Testis (tissue), 3 donors: ENCODE measurements around the gene HTR4. TPM values are rescaled to one million over a fixed set of nuclear protein-coding genes. Genes with fewer than 3 reads are reported as not detected.

ENCODE experiments used
- DNase-seq: peaks from one replicate; pipeline ENCODE4 v3.0.0-alpha.2; 2019
- H3K27ac ChIP-seq, 2 donors: fragments of 200-600 bp; sonication (generic); one replicate each; pipeline ENCODE4 v1.5.1; 2019
- H3K27me3 ChIP-seq: fragments of 200-600 bp; sonication (generic); one replicate; pipeline ENCODE4 v1.5.1; 2019
- H3K36me3 ChIP-seq: fragments of 200-600 bp; sonication (generic); one replicate; pipeline ENCODE4 v1.5.1; 2017; ENCODE audit warnings: low read depth; ENCODE audit errors: missing control alignments
- H3K4me1 ChIP-seq: fragments of 200-600 bp; sonication (generic); one replicate; pipeline ENCODE4 v1.5.1; 2019
- H3K4me3 ChIP-seq, 2 donors: fragments of 200-600 bp; sonication (generic); one replicate each; pipeline ENCODE4 v1.5.1; 2017 to 2019
- H3K9me3 ChIP-seq: fragments of 200-600 bp; sonication (generic); one replicate; pipeline ENCODE4 v1.5.1; 2017
- POLR2A ChIP-seq: fragments of 450-650 bp; IDR thresholded peaks from one replicate; pipeline ENCODE4 v1.6.1; 2017; ENCODE audit warnings: antibody characterized with exemption, mild to moderate bottlenecking, moderate library complexity
- WGBS, 2 donors: methylation state at CpG; one replicate each; pipeline ENCODE4 v1.1.5; 2018; 5-methylcytosine and 5-hydroxymethylcytosine counted together
- intact Hi-C: fragments of 100-400 bp; cut with DNase I; formaldehyde crosslinking; loops from one replicate; pipeline ENCODE4 v1.15.1; 2023; ENCODE audit warnings: low total_unique reads
- polyA plus RNA-seq: library from polyadenylated mRNA; stranded (reverse); fragments of 350-450 nt; fragmentation: Illumina TruSeq; extraction: RNeasy Lipid Tissue Mini Kit (QIAGEN cat#74804); gene quantifications from one replicate; pipeline ENCODE4 v1.2.3, GENCODE V29; 2014; ENCODE audit warnings: low read depth, low replicate concordance; ENCODE audit not compliant: insufficient read depth
- total RNA-seq, 2 donors: library from RNA; depleted of rRNA; stranded (reverse); fragments of >200 nt; gene quantifications; one replicate each; pipeline ENCODE4 v1.2.3, GENCODE V29; 2016
- TF ChIP-seq, protein P1 (sequence below), 3 experiments: fragments of 450-650 bp in 2 of 3; fragments of 200-600 bp in 1 of 3; sonication (generic) in 1 of 3; IDR thresholded peaks; one replicate each; pipeline ENCODE4 v1.5.1; 2016 to 2019; ENCODE audit warnings: antibody characterized with exemption in 3 of 3, mild to moderate bottlenecking in 2 of 3, moderate library complexity in 1 of 3

HTR4 gene
- total and polyA plus RNA-seq, 3 donors from 2014 or later = 0.17 to 0.63 (median 0.56) TPM

DNA sequence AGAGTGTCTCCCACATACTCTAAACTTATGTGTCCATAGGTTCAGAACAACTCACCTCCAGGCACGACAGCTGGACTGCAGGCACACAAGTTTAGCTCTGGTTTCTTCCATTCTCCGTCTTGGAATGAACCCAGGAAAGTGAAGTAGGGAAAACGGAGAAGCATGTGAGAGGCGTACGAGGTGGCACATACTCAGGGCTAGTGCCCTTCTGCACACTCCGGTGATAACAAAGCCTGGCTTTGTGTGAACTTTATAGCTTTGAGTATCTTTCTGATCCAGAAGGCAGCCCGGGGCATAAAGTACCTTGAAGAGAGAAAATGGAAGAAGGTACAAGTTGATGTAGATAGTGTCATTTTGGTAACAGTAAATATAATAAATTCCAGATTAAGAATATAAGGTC is 11.1 kb upstream of the HTR4 start:
- Histone ChIP-seq H3K27me3 (no peaks in the 10 kb centered on the region), H3K4me1 (no peaks in the 10 kb centered on the region), H3K36me3 (no peaks in the 10 kb centered on the region), H3K4me3 (no peak overlapping the region), H3K9me3 (no peaks in the 10 kb centered on the region), H3K27ac (no peak overlapping the region)
- DNase-seq = no peak
- TF ChIP-seq POLR2A = no peak
- TF ChIP-seq, protein P1, sequence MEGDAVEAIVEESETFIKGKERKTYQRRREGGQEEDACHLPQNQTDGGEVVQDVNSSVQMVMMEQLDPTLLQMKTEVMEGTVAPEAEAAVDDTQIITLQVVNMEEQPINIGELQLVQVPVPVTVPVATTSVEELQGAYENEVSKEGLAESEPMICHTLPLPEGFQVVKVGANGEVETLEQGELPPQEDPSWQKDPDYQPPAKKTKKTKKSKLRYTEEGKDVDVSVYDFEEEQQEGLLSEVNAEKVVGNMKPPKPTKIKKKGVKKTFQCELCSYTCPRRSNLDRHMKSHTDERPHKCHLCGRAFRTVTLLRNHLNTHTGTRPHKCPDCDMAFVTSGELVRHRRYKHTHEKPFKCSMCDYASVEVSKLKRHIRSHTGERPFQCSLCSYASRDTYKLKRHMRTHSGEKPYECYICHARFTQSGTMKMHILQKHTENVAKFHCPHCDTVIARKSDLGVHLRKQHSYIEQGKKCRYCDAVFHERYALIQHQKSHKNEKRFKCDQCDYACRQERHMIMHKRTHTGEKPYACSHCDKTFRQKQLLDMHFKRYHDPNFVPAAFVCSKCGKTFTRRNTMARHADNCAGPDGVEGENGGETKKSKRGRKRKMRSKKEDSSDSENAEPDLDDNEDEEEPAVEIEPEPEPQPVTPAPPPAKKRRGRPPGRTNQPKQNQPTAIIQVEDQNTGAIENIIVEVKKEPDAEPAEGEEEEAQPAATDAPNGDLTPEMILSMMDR (IDR thresholded peaks at IDR 0.05) = no peak
- WGBS, 2 donors = 71 to 73% methylated on average over 7 of the region's 7 CpGs
- intact Hi-C loops = no loop called here

DNA sequence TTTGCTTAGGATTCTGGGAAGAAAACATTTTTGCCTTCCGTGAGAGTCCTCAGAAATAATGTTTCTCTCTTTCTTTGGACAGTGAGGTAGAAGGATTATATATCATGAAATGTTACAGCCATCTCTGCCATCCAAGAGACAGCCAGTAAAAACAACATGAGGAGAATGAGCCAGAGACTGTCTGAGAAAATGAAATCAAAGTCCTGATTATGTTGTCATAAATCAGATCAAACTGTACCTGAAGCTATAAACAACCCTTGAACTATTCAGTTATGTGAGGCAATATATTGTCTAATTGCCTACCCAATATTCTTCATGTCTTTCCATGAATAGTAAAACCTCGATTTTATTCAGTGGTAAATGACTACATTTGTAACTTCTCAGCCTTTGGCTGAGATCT is 9.2 kb upstream of the HTR4 start:
- 59 to 60% methylated on average over 2 of the region's 2 CpGs for WGBS, 2 donors
- TF ChIP-seq, protein P1 (IDR thresholded peaks at IDR 0.05) = no peak

DNA sequence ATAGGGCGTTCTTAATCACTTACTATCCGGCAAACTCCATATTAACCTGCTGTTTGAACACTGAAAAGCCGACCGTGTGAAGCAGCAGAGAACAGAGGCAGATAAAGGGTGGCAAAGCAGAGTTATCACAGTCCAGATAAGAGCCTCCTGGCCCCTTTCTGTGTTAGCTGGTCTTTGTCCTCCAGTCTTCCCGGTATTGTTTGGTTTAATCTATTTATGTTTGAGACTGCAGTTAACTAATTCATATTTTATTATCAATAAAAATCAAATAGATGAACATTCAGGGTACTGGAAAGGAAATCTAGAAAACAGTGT is 6.0 kb upstream of the HTR4 start:
- intact Hi-C loops = no loop called here
- WGBS, 2 donors = 72 to 73% methylated on average over 5 of the region's 5 CpGs
- Histone ChIP-seq H3K27ac (no peak overlapping the region), H3K9me3 (no peaks in the 10 kb centered on the region), H3K27me3 (no peaks in the 10 kb centered on the region), H3K36me3 (no peaks in the 10 kb centered on the region), H3K4me1 (no peaks in the 10 kb centered on the region), H3K4me3 (no peak overlapping the region)
- DNase-seq = no peak
- TF ChIP-seq, protein P1 (IDR thresholded peaks at IDR 0.05) = no peak

More for the DNA sequence above, 9.2 kb upstream of the HTR4 start:
- Histone ChIP-seq H3K4me1 (no peaks in the 10 kb centered on the region), H3K27me3 (no peaks in the 10 kb centered on the region), H3K27ac (no peak overlapping the region), H3K4me3 (no peak overlapping the region), H3K36me3 (no peaks in the 10 kb centered on the region), H3K9me3 (no peaks in the 10 kb centered on the region)
- DNase-seq = no peak
- intact Hi-C loops = no loop called here

DNA sequence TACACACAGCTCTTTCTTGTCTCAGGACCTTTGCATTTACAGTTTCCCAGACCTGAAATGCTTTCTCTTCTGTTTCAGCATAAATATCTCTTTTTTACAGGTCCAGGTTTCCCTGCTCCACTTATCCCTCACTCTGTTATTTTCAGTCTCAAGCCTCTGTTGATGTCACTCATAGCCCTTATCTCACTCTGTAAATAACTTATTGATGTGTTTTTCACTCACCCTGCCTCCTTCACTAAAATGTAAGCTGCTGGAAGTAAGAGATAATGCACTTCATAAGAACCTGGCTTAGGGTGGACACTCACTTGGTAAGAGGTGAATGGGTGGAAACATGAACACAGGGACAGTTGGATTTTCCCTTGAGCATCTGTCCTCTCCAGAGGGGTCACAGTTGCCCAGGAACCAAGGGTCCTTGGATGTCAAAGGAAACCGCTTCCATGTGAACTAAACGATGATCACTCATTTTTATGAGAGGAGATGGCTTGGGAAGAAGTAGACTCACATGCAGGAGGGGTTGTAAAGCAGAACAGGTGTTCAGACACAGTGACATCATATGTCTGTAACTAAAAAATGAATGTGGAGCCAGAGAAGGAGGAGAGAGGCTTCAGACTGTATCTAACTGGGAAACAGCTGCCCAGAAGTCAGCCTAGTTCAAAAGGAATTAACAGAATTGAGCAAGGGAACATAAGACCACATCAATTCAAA is 5.5 kb upstream of the HTR4 start:
- 53 to 91% methylated on average over 2 of the region's 2 CpGs for WGBS, 2 donors
- no peaks in the 10 kb centered on the region for H3K4me1 ChIP-seq
- no peaks in the 10 kb centered on the region for H3K9me3 ChIP-seq
- DNase-seq = no peak
- H3K4me3 ChIP-seq = no peak overlapping the region
- no peaks in the 10 kb centered on the region for H3K27me3 ChIP-seq
- intact Hi-C loops = no loop called here
- TF ChIP-seq POLR2A = no peak
- TF ChIP-seq, protein P1 (IDR thresholded peaks at IDR 0.05) = no peak
- H3K27ac ChIP-seq = no peak overlapping the region
- no peaks in the 10 kb centered on the region for H3K36me3 ChIP-seq

DNA sequence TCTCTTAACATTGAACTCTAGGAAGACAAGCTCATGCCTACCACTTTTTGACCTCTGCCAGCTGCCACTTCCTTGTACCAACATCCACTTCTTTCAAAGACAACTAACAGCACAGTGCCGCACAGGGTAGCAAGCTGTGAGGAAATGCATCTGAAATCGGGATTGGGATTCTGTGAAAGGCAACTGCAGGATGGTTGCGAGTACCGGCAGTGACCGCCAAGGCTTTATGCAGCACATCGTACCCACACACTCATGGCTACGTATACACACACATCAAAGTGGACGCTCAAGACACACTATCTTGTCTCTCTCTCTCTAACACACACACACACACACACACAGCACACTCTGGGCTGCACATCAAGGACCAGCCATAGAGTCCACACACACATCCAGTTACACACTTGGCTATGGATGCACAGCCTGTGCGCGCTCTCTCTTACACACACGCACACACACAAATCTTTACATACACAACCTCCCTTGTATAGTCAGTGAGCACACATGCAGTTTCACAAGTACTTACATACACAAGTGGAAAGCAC is 964 bp downstream of the HTR4 start:
- no peak overlapping the region for H3K27ac ChIP-seq
- intact Hi-C loops = no loop called here
- H3K9me3 ChIP-seq = no peaks in the 10 kb centered on the region
- no peak overlapping the region for H3K4me3 ChIP-seq
- no peaks in the 10 kb centered on the region for H3K27me3 ChIP-seq
- TF ChIP-seq, protein P1 (IDR thresholded peaks at IDR 0.05) = no peak
- no peak for TF ChIP-seq POLR2A
- WGBS, 2 donors = 73 to 75% methylated on average over 11 of the region's 11 CpGs
- H3K36me3 ChIP-seq = no peaks in the 10 kb centered on the region
- H3K4me1 ChIP-seq = no peaks in the 10 kb centered on the region
- no peak for DNase-seq
